ENCODE results near the gene OGFR. TPM values are rescaled to one million over a fixed set of nuclear protein-coding genes. Genes with fewer than 3 reads are reported as not detected.

OGFR gene
- total RNA-seq, 1 donor from 2014 or later = 21.0 TPM

GRCh38 chr20:62809530-62810428, 5.1 kb downstream of the OGFR start:
- intact Hi-C loops (cut with micrococcal nuclease) = loop anchor here (10.0 kb wide), 1 partner anchor 145 kb away; no protein-coding TSS in a partner anchor
- ATAC-seq (no peak), DNase-seq (no peak)

- DNase-seq = no peak
- ATAC-seq = no peak
- intact Hi-C loops (cut with micrococcal nuclease) = no loop called here
Observed at GRCh38 chr20:62811320-62811719, 6.7 kb downstream of the OGFR start.

- intact Hi-C loops (cut with micrococcal nuclease) = no loop called here
- ATAC-seq (no peak), DNase-seq (no peak)
Observed at GRCh38 chr20:62811720-62812119, 7.1 kb downstream of the OGFR start.

GRCh38 chr20:62812181-62812906, 7.7 kb downstream of the OGFR start:
- DNase-seq (no peak), ATAC-seq (no peak)
- intact Hi-C loops (cut with micrococcal nuclease) = no loop called here

- intact Hi-C loops (cut with micrococcal nuclease) = no loop called here
- ATAC-seq (no peak), DNase-seq (no peak)
Observed at GRCh38 chr20:62812907-62813200, 8.2 kb downstream of the OGFR start.

GRCh38 chr20:62813588-62813987, 9.0 kb downstream of the OGFR start:
- intact Hi-C loops (cut with micrococcal nuclease) = no loop called here
- DNase-seq (no peak), ATAC-seq (no peak)

- DNase-seq (no peak), ATAC-seq (no peak)
- intact Hi-C loops (cut with micrococcal nuclease) = no loop called here
Observed at GRCh38 chr20:62814060-62814708, 9.5 kb downstream of the OGFR start.

GRCh38 chr20:62814709-62815065, 10.1 kb downstream of the OGFR start:
- DNase-seq (no peak), ATAC-seq (no peak)
- intact Hi-C loops (cut with micrococcal nuclease) = no loop called here

GRCh38 chr20:62815066-62815991, 10.7 kb downstream of the OGFR start:
- ATAC-seq (peak; percentile 7), DNase-seq (no peak)
- intact Hi-C loops (cut with micrococcal nuclease) = no loop called here

- no peak for DNase-seq
- intact Hi-C loops (cut with micrococcal nuclease) = no loop called here
- ATAC-seq = no peak
Observed at GRCh38 chr20:62816031-62816883, 11.6 kb downstream of the OGFR start.

GRCh38 chr20:62816884-62817873, 12.5 kb downstream of the OGFR start, which contains the start of gene COL9A3:
Gene COL9A3 (plus strand): TSS chr20:62817050. CDS start chr20:62817065, 15 bp downstream.
- DNase-seq = peak; percentile 46
- intact Hi-C loops (cut with micrococcal nuclease) = no loop called here
- ATAC-seq = no peak

- ATAC-seq (no peak), DNase-seq (no peak)
- intact Hi-C loops (cut with micrococcal nuclease) = no loop called here
Observed at GRCh38 chr20:62817975-62818591, 13.4 kb downstream of the OGFR start.

- DNase-seq (peak; percentile 83), ATAC-seq (peak; percentile 63)
- intact Hi-C loops (cut with micrococcal nuclease) = no loop called here
Observed at GRCh38 chr20:62818592-62819493, 14.2 kb downstream of the OGFR start.

GRCh38 chr20:62819494-62820174, 15.0 kb downstream of the OGFR start:
- DNase-seq (peak; percentile 57), ATAC-seq (peak; percentile 44)
- intact Hi-C loops (cut with micrococcal nuclease) = no loop called here
